Measurements from ENCODE around the gene FER.
"Not testable (repeated sequence)": the region's sequence is repeated elsewhere in the genome, so short reads cannot be mapped to it uniquely, and the experiment has no call there.

DNA sequence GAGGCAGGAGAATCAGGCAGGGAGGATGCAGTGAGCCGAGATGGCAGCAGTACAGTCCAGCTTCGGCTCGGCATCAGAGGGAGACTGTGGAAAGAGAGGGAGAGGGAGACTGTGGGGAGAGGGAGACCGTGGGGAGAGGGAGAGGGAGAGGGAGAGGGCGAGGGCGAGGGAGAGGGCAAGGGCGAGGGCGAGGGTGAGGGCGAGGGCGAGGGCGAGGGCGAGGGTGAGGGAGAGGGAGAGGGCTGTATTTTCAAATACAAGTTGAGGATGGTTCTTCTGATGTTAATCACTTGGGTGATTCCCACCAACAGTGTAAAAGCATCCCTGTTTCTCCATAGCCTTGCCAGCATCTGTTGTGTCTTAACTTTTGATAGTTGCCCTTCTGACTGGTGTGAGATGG, 245.7 kb downstream of the FER start:
- not testable (repeated sequence) for TF ChIP-seq EP300 (IDR thresholded peaks at IDR 0.05; ENCODE audit: borderline replicate concordance in 1 of 2, low read depth in 1 of 2, low read length in 1 of 2); GABPA (IDR thresholded peaks at IDR 0.05; ENCODE audit: low read depth); POLR2AphosphoS5 (IDR thresholded peaks at IDR 0.05; ENCODE audit: low read depth, low read length); NFIC (IDR thresholded peaks at IDR 0.05; ENCODE audit: borderline replicate concordance); RXRA (IDR thresholded peaks at IDR 0.05; ENCODE audit: borderline replicate concordance, low read depth); GATA2 (CRISPR knock-in tag; IDR thresholded peaks at IDR 0.05); RFX5 (IDR thresholded peaks at IDR 0.05; ENCODE audit: low read length)
- TF ChIP-seq, protein P1, sequence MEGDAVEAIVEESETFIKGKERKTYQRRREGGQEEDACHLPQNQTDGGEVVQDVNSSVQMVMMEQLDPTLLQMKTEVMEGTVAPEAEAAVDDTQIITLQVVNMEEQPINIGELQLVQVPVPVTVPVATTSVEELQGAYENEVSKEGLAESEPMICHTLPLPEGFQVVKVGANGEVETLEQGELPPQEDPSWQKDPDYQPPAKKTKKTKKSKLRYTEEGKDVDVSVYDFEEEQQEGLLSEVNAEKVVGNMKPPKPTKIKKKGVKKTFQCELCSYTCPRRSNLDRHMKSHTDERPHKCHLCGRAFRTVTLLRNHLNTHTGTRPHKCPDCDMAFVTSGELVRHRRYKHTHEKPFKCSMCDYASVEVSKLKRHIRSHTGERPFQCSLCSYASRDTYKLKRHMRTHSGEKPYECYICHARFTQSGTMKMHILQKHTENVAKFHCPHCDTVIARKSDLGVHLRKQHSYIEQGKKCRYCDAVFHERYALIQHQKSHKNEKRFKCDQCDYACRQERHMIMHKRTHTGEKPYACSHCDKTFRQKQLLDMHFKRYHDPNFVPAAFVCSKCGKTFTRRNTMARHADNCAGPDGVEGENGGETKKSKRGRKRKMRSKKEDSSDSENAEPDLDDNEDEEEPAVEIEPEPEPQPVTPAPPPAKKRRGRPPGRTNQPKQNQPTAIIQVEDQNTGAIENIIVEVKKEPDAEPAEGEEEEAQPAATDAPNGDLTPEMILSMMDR (IDR thresholded peaks at IDR 0.05), result not testable (repeated sequence)
- TF ChIP-seq, protein P2, sequence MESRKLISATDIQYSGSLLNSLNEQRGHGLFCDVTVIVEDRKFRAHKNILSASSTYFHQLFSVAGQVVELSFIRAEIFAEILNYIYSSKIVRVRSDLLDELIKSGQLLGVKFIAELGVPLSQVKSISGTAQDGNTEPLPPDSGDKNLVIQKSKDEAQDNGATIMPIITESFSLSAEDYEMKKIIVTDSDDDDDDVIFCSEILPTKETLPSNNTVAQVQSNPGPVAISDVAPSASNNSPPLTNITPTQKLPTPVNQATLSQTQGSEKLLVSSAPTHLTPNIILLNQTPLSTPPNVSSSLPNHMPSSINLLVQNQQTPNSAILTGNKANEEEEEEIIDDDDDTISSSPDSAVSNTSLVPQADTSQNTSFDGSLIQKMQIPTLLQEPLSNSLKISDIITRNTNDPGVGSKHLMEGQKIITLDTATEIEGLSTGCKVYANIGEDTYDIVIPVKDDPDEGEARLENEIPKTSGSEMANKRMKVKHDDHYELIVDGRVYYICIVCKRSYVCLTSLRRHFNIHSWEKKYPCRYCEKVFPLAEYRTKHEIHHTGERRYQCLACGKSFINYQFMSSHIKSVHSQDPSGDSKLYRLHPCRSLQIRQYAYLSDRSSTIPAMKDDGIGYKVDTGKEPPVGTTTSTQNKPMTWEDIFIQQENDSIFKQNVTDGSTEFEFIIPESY (IDR thresholded peaks at IDR 0.05; ENCODE audit: borderline replicate concordance, low read depth), result not testable (repeated sequence)
